ENCODE data around the gene GAB1. TPM values are rescaled to one million over a fixed set of nuclear protein-coding genes. Genes with fewer than 3 reads are reported as not detected.

Gene GAB1
- total RNA-seq, 1 experiment from 2014 or later = 15.3 TPM

GRCh38 chr4:143296397-143297067 is 40.1 kb upstream of the GAB1 start:
- Histone ChIP-seq H3K18ac (ENCODE audit: insufficient read length, low read depth, low read length) (no peak overlapping the region), H3K79me2 (ENCODE audit: insufficient read depth, low read length) (no peaks in the 10 kb centered on the region), H3K4me2 (ENCODE audit: insufficient read depth, insufficient read length, low read length) (no peak overlapping the region), H2BK20ac (ENCODE audit: low read depth, low read length, poor library complexity, severe bottlenecking) (no peak overlapping the region), H3K27me3 (ENCODE audit: insufficient read depth, low read length) (no peaks in the 10 kb centered on the region), H3K4me1 (ENCODE audit: insufficient read depth, low read length) (no peaks in the 10 kb centered on the region), H3K9me3 (ENCODE audit: control insufficient read depth, low read depth, low read length) (no peaks in the 10 kb centered on the region), H4K5ac (ENCODE audit: insufficient read length, low read depth, low read length) (no peak overlapping the region), H4K20me1 (ENCODE audit: control insufficient read depth, insufficient read depth, insufficient read length) (no peaks in the 10 kb centered on the region), H2BK15ac (ENCODE audit: low read depth, low read length) (no peak overlapping the region), H2BK120ac (ENCODE audit: low read depth, low read length, poor library complexity, severe bottlenecking) (no peak overlapping the region), H4K8ac (replicated peaks; ENCODE audit: insufficient read length, low read depth, low read length) (no peak overlapping the region), H3K14ac (ENCODE audit: insufficient read depth, low read length) (no peak overlapping the region), H3K79me1 (ENCODE audit: insufficient read depth, low read depth, low read length, poor library complexity, severe bottlenecking) (no peaks in the 10 kb centered on the region), H3K56ac (ENCODE audit: insufficient read length, low read depth, low read length) (no peak overlapping the region), H2BK5ac (ENCODE audit: insufficient read length, low read length) (no peak overlapping the region), H3T11ph (ENCODE audit: low read length) (no peak overlapping the region), H3K9ac (ENCODE audit: extremely low read depth, insufficient read length, low read length) (no peak overlapping the region), H2AFZ (ENCODE audit: low read length) (no peak overlapping the region), H3K4ac (ENCODE audit: low read depth, low read length) (no peak overlapping the region), H3K23ac (ENCODE audit: insufficient read length, low read depth, low read length) (no peak overlapping the region), H2BK12ac (ENCODE audit: insufficient read length, low read depth, low read length) (no peak overlapping the region), H4K91ac (ENCODE audit: insufficient read length, low read depth, low read length) (no peak overlapping the region), H3K27ac (ENCODE audit: insufficient read length, low read depth, low read length) (no peak overlapping the region), H3K23me2 (ENCODE audit: insufficient read length, low read depth, low read length, poor library complexity, severe bottlenecking) (no peaks in the 10 kb centered on the region), H2AK5ac (ENCODE audit: insufficient read length, low read length) (no peak overlapping the region)
- no CpG with 5 or more reads among the region's 6 CpGs for WGBS (ENCODE audit: extremely low coverage, insufficient read length, low lambda C conversion rate)
- Mint-ChIP-seq H3K9me3 (no peaks in the 10 kb centered on the region), H3K27ac (no peak overlapping the region), H3K4me1 (no peaks in the 10 kb centered on the region), H3K36me3 (ENCODE audit: insufficient read depth in 1 of 3, low read depth in 3 of 3) (no peaks in the 10 kb centered on the region), H3K4me3 (no peak overlapping the region), H3K27me3 (ENCODE audit: low read depth) (no peaks in the 10 kb centered on the region)
- DNase-seq = no peak
- no peak for TF ChIP-seq CTCF (conservative IDR thresholded peaks at IDR 0.05)
